Measurements from ENCODE around the gene CDHR5. TPM values are rescaled to one million over a fixed set of nuclear protein-coding genes. Genes with fewer than 3 reads are reported as not detected.

The CDHR5 gene, protein sequence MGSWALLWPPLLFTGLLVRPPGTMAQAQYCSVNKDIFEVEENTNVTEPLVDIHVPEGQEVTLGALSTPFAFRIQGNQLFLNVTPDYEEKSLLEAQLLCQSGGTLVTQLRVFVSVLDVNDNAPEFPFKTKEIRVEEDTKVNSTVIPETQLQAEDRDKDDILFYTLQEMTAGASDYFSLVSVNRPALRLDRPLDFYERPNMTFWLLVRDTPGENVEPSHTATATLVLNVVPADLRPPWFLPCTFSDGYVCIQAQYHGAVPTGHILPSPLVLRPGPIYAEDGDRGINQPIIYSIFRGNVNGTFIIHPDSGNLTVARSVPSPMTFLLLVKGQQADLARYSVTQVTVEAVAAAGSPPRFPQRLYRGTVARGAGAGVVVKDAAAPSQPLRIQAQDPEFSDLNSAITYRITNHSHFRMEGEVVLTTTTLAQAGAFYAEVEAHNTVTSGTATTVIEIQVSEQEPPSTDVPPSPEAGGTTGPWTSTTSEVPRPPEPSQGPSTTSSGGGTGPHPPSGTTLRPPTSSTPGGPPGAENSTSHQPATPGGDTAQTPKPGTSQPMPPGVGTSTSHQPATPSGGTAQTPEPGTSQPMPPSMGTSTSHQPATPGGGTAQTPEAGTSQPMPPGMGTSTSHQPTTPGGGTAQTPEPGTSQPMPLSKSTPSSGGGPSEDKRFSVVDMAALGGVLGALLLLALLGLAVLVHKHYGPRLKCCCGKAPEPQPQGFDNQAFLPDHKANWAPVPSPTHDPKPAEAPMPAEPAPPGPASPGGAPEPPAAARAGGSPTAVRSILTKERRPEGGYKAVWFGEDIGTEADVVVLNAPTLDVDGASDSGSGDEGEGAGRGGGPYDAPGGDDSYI
- total RNA-seq = under 1 TPM in 3 of 4 donors, not detected in 1; 0.26 to 0.55 (median 0.29) TPM

DNA sequence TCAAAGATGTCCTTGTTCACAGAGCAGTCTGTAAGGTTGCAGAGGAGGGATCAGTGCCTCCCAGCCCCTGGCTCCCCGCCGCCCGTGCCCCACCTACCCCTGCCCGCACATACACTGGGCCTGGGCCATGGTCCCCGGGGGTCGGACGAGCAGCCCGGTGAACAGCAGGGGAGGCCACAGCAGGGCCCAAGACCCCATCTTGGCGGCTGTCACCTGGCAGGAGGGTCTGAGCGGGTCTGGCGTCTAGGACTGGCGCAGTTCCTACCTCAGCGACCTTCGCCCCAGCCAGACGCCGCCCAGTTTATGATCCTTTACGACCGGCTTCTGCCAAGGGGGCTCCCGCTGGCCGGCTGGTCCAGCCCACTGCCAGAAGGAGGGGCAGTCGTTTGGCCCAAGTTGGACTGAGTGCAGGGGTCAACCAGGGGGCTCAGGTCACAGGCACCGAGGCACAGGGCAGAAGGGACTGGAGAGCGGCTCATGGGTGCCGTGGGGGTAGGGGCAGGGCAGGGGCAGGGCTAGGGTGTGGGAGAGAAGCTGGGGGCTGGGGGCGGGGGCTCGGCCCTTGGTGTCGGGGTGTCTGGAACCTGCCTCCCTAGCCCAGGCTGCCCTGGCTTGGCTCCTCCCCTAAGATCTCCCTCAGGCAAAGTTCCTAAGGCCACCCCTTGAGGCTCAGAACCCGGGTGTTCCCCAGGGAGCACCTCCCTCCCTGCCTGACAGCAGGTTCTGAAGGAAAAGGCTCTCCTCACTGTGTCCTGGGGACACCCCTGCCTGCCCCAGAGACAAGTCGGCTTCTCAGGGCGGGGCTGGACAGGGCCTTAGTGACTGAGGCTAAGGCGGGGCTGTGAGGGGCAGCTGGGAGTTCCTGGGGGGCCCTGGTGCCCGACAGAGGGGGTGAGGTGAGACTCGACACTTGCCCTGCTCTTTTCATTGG, at the start of gene CDHR5:
CDHR5 (minus strand) TSS at position 251 of the 931 bp plus-strand sequence; CDS start at position 198, 53 bp downstream.
- H3K27me3 ChIP-seq = no peaks in the 10 kb centered on the region
- intact Hi-C loops (cut with DNase I; ENCODE audit: low total_unique reads) = no loop called here
- DNase-seq = no peak
- no peak within 1 kb of the TSS for H3K27ac ChIP-seq
- no peak within 1 kb of the TSS for H3K4me3 ChIP-seq
- TF ChIP-seq, protein P1, sequence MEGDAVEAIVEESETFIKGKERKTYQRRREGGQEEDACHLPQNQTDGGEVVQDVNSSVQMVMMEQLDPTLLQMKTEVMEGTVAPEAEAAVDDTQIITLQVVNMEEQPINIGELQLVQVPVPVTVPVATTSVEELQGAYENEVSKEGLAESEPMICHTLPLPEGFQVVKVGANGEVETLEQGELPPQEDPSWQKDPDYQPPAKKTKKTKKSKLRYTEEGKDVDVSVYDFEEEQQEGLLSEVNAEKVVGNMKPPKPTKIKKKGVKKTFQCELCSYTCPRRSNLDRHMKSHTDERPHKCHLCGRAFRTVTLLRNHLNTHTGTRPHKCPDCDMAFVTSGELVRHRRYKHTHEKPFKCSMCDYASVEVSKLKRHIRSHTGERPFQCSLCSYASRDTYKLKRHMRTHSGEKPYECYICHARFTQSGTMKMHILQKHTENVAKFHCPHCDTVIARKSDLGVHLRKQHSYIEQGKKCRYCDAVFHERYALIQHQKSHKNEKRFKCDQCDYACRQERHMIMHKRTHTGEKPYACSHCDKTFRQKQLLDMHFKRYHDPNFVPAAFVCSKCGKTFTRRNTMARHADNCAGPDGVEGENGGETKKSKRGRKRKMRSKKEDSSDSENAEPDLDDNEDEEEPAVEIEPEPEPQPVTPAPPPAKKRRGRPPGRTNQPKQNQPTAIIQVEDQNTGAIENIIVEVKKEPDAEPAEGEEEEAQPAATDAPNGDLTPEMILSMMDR (IDR thresholded peaks at IDR 0.05) = no peak
- no peak for TF ChIP-seq POLR2A (IDR thresholded peaks at IDR 0.05)
- no peaks in the 10 kb centered on the region for H3K4me1 ChIP-seq
- no peaks in the 10 kb centered on the region for H3K9me3 ChIP-seq
- no peaks in the 10 kb centered on the region for H3K36me3 ChIP-seq

DNA sequence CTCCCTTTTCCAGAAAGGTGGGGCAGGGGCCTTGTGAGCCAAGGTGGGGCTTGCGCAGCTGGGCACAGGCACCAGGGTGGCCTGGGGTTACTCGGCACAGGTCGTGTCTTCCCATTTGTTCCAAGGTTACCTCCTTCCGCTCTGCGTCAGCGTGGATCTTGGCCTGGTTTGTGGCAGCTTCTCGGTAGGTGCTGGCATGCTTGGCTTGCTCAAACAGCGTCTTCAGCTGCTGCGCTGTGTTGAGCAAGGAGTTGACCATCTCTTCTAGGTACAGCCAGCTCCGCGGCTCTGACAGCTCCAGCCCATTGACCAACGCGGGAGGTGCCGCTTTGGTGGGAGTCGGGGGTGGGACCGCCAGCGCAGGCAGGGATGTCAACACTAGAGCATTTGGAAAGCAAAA, 49.7 kb upstream of the CDHR5 start:
- no peaks in the 10 kb centered on the region for H3K27me3 ChIP-seq
- no peaks in the 10 kb centered on the region for H3K9me3 ChIP-seq
- H3K4me3 ChIP-seq = no peak overlapping the region
- DNase-seq = no peak
- H3K36me3 ChIP-seq = no peaks in the 10 kb centered on the region
- intact Hi-C loops (cut with DNase I; ENCODE audit: low total_unique reads) = no loop called here
- H3K4me1 ChIP-seq = no peaks in the 10 kb centered on the region
- no peak overlapping the region for H3K27ac ChIP-seq
- TF ChIP-seq, protein P1 (IDR thresholded peaks at IDR 0.05) = no peak
- TF ChIP-seq POLR2A (IDR thresholded peaks at IDR 0.05) = no peak

DNA sequence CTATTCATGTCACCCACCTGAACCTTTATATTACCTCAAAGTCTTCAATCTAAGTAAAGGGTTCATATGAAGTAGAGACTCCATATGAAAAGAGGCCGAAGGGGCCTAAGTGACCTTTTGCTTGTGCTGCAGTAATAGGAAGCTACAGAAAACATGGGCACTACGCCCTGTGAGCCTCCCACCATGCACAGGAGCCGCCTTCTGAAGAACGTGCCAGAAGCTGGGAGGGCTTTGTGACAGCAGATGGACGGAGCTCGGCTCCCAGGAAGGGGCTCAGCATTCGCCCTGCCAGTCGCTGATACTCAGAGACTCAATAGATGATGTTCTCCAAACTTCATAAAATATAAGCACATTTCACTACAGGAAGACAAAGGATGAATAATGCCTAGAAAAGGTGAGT, 49.1 kb upstream of the CDHR5 start:
- H3K27me3 ChIP-seq = no peaks in the 10 kb centered on the region
- H3K4me1 ChIP-seq = no peaks in the 10 kb centered on the region
- DNase-seq = no peak
- no peaks in the 10 kb centered on the region for H3K36me3 ChIP-seq
- H3K4me3 ChIP-seq = no peak overlapping the region
- no peaks in the 10 kb centered on the region for H3K9me3 ChIP-seq
- no peak overlapping the region for H3K27ac ChIP-seq
- no peak for TF ChIP-seq POLR2A (IDR thresholded peaks at IDR 0.05)
- TF ChIP-seq, protein P1 (IDR thresholded peaks at IDR 0.05) = no peak
- intact Hi-C loops (cut with DNase I; ENCODE audit: low total_unique reads) = no loop called here

DNA sequence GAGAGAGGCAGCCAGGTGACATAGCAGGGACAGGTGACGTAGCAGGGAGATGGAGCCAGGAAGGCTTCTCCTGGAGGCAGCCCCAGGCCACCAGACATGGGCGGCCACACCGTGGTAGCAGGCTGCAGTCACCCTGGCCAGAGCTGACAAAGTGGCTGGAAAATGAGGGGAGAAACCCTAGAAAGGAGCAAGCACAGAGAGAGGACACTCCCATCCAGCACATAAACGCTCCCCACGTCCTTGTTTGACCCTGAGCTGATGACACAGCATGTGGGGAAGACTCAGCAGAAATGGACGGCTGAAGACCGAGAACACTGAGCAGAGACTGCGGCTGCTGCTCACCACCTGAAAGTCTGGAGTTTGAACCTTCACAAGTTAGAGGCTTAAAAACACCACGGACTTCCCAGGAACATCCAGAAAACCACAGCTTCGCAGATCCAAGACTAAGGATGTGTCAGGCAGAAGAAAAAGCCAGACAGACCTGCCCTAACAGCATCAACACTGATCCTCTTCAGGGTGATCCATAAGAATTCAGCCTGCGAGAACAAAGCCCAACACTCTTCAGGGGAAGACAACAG, 41.0 kb upstream of the CDHR5 start:
- intact Hi-C loops (cut with DNase I; ENCODE audit: low total_unique reads) = no loop called here
- DNase-seq = peak in 1 of 2 donors; percentile 58
- no peaks in the 10 kb centered on the region for H3K27me3 ChIP-seq
- H3K27ac ChIP-seq = peak overlapping the region; percentile 18 to 20
- no peaks in the 10 kb centered on the region for H3K9me3 ChIP-seq
- no peaks in the 10 kb centered on the region for H3K36me3 ChIP-seq
- H3K4me3 ChIP-seq = no peak overlapping the region
- no peaks in the 10 kb centered on the region for H3K4me1 ChIP-seq
- TF ChIP-seq, protein P1 (IDR thresholded peaks at IDR 0.05) = no peak
- no peak for TF ChIP-seq POLR2A (IDR thresholded peaks at IDR 0.05)
